ENCODE data around the gene ADM. TPM values are rescaled to one million over a fixed set of nuclear protein-coding genes. Genes with fewer than 3 reads are reported as not detected.

Gene ADM
- total RNA-seq, 4 donors from 2014 or later, result 40.4 to 194 (median 57.7) TPM

- no peak for ATAC-seq
- intact Hi-C loops (cut with DNase I; ENCODE audit: low total_unique reads), result no loop called here
- H3K4me3 ChIP-seq, result no peak overlapping the region
- no peak for DNase-seq
- in situ Hi-C loops (cut with MboI; ENCODE audit: low sequenced_read_pairs in 4 of 4), result no loop called here
- no peaks in the 10 kb centered on the region for H3K9me3 ChIP-seq
- peaks cover 5 to 8% of the 10 kb centered on the region in 2 donors for H3K4me1 ChIP-seq
- H3K27ac ChIP-seq, result no peak overlapping the region
- no peaks in the 10 kb centered on the region for H3K27me3 ChIP-seq
- TF ChIP-seq POLR2A (IDR thresholded peaks at IDR 0.05), result no peak
- TF ChIP-seq CTCF (IDR thresholded peaks at IDR 0.05 in 4 of 5, conservative IDR thresholded peaks at IDR 0.05 in 1 of 5), result no peak
- H3K36me3 ChIP-seq, result no peaks in the 10 kb centered on the region
These were observed 32.7 kb upstream of the ADM start for GRCh38 chr11:10272132-10272531.

GRCh38 chr11:10273738-10274137, 31.1 kb upstream of the ADM start:
- Histone ChIP-seq H3K9me3 (no peaks in the 10 kb centered on the region), H3K27me3 (no peaks in the 10 kb centered on the region), H3K27ac (no peak overlapping the region), H3K36me3 (no peaks in the 10 kb centered on the region), H3K4me1 (peaks cover 5 to 8% of the 10 kb centered on the region in 2 donors), H3K4me3 (no peak overlapping the region)
- no peak for TF ChIP-seq POLR2A (IDR thresholded peaks at IDR 0.05)
- TF ChIP-seq CTCF (IDR thresholded peaks at IDR 0.05 in 4 of 5, conservative IDR thresholded peaks at IDR 0.05 in 1 of 5), result no peak
- no peak for ATAC-seq
- intact Hi-C loops (cut with DNase I; ENCODE audit: low total_unique reads) (no loop called here), in situ Hi-C loops (cut with MboI; ENCODE audit: low sequenced_read_pairs in 4 of 4) (no loop called here)
- DNase-seq, result no peak

- ATAC-seq, result no peak
- DNase-seq, result no peak
- intact Hi-C loops (cut with DNase I; ENCODE audit: low total_unique reads) (no loop called here), in situ Hi-C loops (cut with MboI; ENCODE audit: low sequenced_read_pairs in 4 of 4) (loop anchor here in 1 of 4 donors (25.0 kb wide), 1 partner anchor 287 kb away; no protein-coding TSS in a partner anchor)
- Histone ChIP-seq H3K27ac (no peak overlapping the region), H3K27me3 (no peaks in the 10 kb centered on the region), H3K4me3 (no peak overlapping the region), H3K4me1 (peaks cover 5 to 8% of the 10 kb centered on the region in 2 donors), H3K9me3 (no peaks in the 10 kb centered on the region), H3K36me3 (no peaks in the 10 kb centered on the region)
- no peak for TF ChIP-seq CTCF (IDR thresholded peaks at IDR 0.05 in 4 of 5, conservative IDR thresholded peaks at IDR 0.05 in 1 of 5)
- TF ChIP-seq POLR2A (IDR thresholded peaks at IDR 0.05), result no peak
These were observed 30.1 kb upstream of the ADM start for GRCh38 chr11:10274726-10275125.

- Histone ChIP-seq H3K4me1 (peaks cover 5 to 8% of the 10 kb centered on the region in 2 donors), H3K36me3 (no peaks in the 10 kb centered on the region), H3K27ac (no peak overlapping the region), H3K9me3 (no peaks in the 10 kb centered on the region), H3K4me3 (no peak overlapping the region), H3K27me3 (no peaks in the 10 kb centered on the region)
- intact Hi-C loops (cut with DNase I; ENCODE audit: low total_unique reads), result no loop called here
- in situ Hi-C loops (cut with MboI; ENCODE audit: low sequenced_read_pairs in 4 of 4), result loop anchor here in 1 of 4 donors (25.0 kb wide), 1 partner anchor 288 kb away; no protein-coding TSS in a partner anchor
- no peak for DNase-seq
- TF ChIP-seq CTCF (IDR thresholded peaks at IDR 0.05 in 4 of 5, conservative IDR thresholded peaks at IDR 0.05 in 1 of 5) (no peak), POLR2A (IDR thresholded peaks at IDR 0.05) (no peak)
- ATAC-seq, result no peak
These were observed 29.2 kb upstream of the ADM start for GRCh38 chr11:10275714-10276113.

- DNase-seq (no peak), ATAC-seq (no peak)
- H3K9me3 ChIP-seq, result no peaks in the 10 kb centered on the region
- in situ Hi-C loops (cut with MboI; ENCODE audit: low sequenced_read_pairs in 4 of 4), result loop anchor here in 1 of 4 donors (25.0 kb wide), 1 partner anchor 295 kb away; no protein-coding TSS in a partner anchor
- peaks cover 24 to 26% of the 10 kb centered on the region in 2 donors for H3K4me1 ChIP-seq
- H3K27me3 ChIP-seq, result no peaks in the 10 kb centered on the region
- no peak overlapping the region for H3K4me3 ChIP-seq
- intact Hi-C loops (cut with DNase I; ENCODE audit: low total_unique reads), result no loop called here
- no peak for TF ChIP-seq CTCF (IDR thresholded peaks at IDR 0.05 in 4 of 5, conservative IDR thresholded peaks at IDR 0.05 in 1 of 5)
- no peak for TF ChIP-seq POLR2A (IDR thresholded peaks at IDR 0.05)
- H3K27ac ChIP-seq, result no peak overlapping the region
- no peaks in the 10 kb centered on the region for H3K36me3 ChIP-seq
These were observed 22.8 kb upstream of the ADM start for GRCh38 chr11:10282117-10282516.
